ENCODE results near the gene ERC2.

Gene ERC2

GRCh38 chr3:55692957-55693558 is 775.2 kb downstream of the ERC2 start:
- Histone ChIP-seq H3K4me3 (ENCODE audit: low read depth, low read length, poor library complexity, severe bottlenecking) (no peak overlapping the region), H3K36me3 (ENCODE audit: insufficient read depth, low read length) (no peaks in the 10 kb centered on the region), H3F3A (ENCODE audit: insufficient read depth, low read length) (no peaks in the 10 kb centered on the region), H3K27me3 (ENCODE audit: insufficient read depth, low read length) (no peaks in the 10 kb centered on the region), H3K4me1 (ENCODE audit: insufficient read depth, low read length, severe bottlenecking) (peaks cover 43% of the 10 kb centered on the region), H3K9ac (ENCODE audit: low read length) (no peak overlapping the region), H3K4me2 (ENCODE audit: low read length) (no peak overlapping the region), H2AFZ (ENCODE audit: low read length) (no peak overlapping the region), H4K20me1 (ENCODE audit: insufficient read depth, low read length) (no peaks in the 10 kb centered on the region), H3K79me2 (ENCODE audit: insufficient read depth, low read length) (no peaks in the 10 kb centered on the region), H3K9me2 (ENCODE audit: low read depth, low read length) (no peaks in the 10 kb centered on the region), H3K9me3 (ENCODE audit: low read length) (no peaks in the 10 kb centered on the region), H3K27ac (ENCODE audit: low read depth, low read length, poor library complexity, severe bottlenecking) (no peak overlapping the region)
- no peak for TF ChIP-seq EZH2 (IDR thresholded peaks at IDR 0.05; ENCODE audit: borderline replicate concordance, low read length)
- no peak for TF ChIP-seq CTCF (IDR thresholded peaks at IDR 0.05; ENCODE audit: low read length)

GRCh38 chr3:55692295-55692956 is 775.8 kb downstream of the ERC2 start:
- no peak overlapping the region for H3K4me2 ChIP-seq (ENCODE audit: low read length)
- no peaks in the 10 kb centered on the region for H3K36me3 ChIP-seq (ENCODE audit: insufficient read depth, low read length)
- TF ChIP-seq CTCF (IDR thresholded peaks at IDR 0.05; ENCODE audit: low read length) = no peak
- TF ChIP-seq EZH2 (IDR thresholded peaks at IDR 0.05; ENCODE audit: borderline replicate concordance, low read length) = no peak
- H3K9me2 ChIP-seq (ENCODE audit: low read depth, low read length) = no peaks in the 10 kb centered on the region
- H3K9ac ChIP-seq (ENCODE audit: low read length) = no peak overlapping the region
- H4K20me1 ChIP-seq (ENCODE audit: insufficient read depth, low read length) = no peaks in the 10 kb centered on the region
- no peak overlapping the region for H3K4me3 ChIP-seq (ENCODE audit: low read depth, low read length, poor library complexity, severe bottlenecking)
- H3K27me3 ChIP-seq (ENCODE audit: insufficient read depth, low read length) = no peaks in the 10 kb centered on the region
- no peaks in the 10 kb centered on the region for H3F3A ChIP-seq (ENCODE audit: insufficient read depth, low read length)
- H3K4me1 ChIP-seq (ENCODE audit: insufficient read depth, low read length, severe bottlenecking) = peaks cover 49% of the 10 kb centered on the region
- H2AFZ ChIP-seq (ENCODE audit: low read length) = no peak overlapping the region
- peak overlapping the region; percentile 43 for H3K27ac ChIP-seq (ENCODE audit: low read depth, low read length, poor library complexity, severe bottlenecking)
- no peaks in the 10 kb centered on the region for H3K79me2 ChIP-seq (ENCODE audit: insufficient read depth, low read length)
- no peaks in the 10 kb centered on the region for H3K9me3 ChIP-seq (ENCODE audit: low read length)

- Histone ChIP-seq H3K4me2 (ENCODE audit: low read length) (peak overlapping the region; percentile 53), H2AFZ (ENCODE audit: low read length) (no peak overlapping the region)
- TF ChIP-seq CTCF (IDR thresholded peaks at IDR 0.05; ENCODE audit: low read length) (no peak), EZH2 (IDR thresholded peaks at IDR 0.05; ENCODE audit: borderline replicate concordance, low read length) (no peak)
These were observed 777.1 kb downstream of the ERC2 start for GRCh38 chr3:55691141-55691540.

More at GRCh38 chr3:55691141-55691540, 777.1 kb downstream of the ERC2 start:
- Histone ChIP-seq H3K36me3 (ENCODE audit: insufficient read depth, low read length) (no peaks in the 10 kb centered on the region), H3K9me3 (ENCODE audit: low read length) (no peaks in the 10 kb centered on the region), H3K79me2 (ENCODE audit: insufficient read depth, low read length) (no peaks in the 10 kb centered on the region), H3K27me3 (ENCODE audit: insufficient read depth, low read length) (no peaks in the 10 kb centered on the region), H3K9me2 (ENCODE audit: low read depth, low read length) (no peaks in the 10 kb centered on the region), H3K27ac (ENCODE audit: low read depth, low read length, poor library complexity, severe bottlenecking) (peak overlapping the region; percentile 80), H3K9ac (ENCODE audit: low read length) (peak overlapping the region; percentile 24; the same call in 1 of the 2 replicates), H3F3A (ENCODE audit: insufficient read depth, low read length) (no peaks in the 10 kb centered on the region), H4K20me1 (ENCODE audit: insufficient read depth, low read length) (no peaks in the 10 kb centered on the region), H3K4me3 (ENCODE audit: low read depth, low read length, poor library complexity, severe bottlenecking) (no peak overlapping the region), H3K4me1 (ENCODE audit: insufficient read depth, low read length, severe bottlenecking) (peaks cover 62% of the 10 kb centered on the region)
